Upper lobe of right lung (tissue), 1 donor: Measurements from ENCODE around the gene EHBP1. TPM values are rescaled to one million over a fixed set of nuclear protein-coding genes. Genes with fewer than 3 reads are reported as not detected.

Experiments used
- ATAC-seq: fragments of 200-7000 bp; cut with Tn5 transposase; one replicate; pipeline ENCODE4 v1.9.1; 2020; ENCODE audit warnings: mild to moderate bottlenecking, moderate library complexity
- DNase-seq: peaks from one replicate; pipeline ENCODE4 v3.0.0-alpha.2; 2020
- H3K27ac ChIP-seq: fragments of 200-600 bp; one replicate; pipeline ENCODE4 v1.8.0; 2022
- H3K27me3 ChIP-seq: fragments of 200-600 bp; one replicate; pipeline ENCODE4 v1.8.0; 2022; ENCODE audit warnings: mild to moderate bottlenecking
- H3K36me3 ChIP-seq: fragments of 200-600 bp; one replicate; pipeline ENCODE4 v1.8.0; 2022
- H3K4me1 ChIP-seq: fragments of 200-600 bp; one replicate; pipeline ENCODE4 v1.8.0; 2022
- H3K4me3 ChIP-seq: fragments of 200-600 bp; one replicate; pipeline ENCODE4 v1.8.0; 2022; ENCODE audit warnings: mild to moderate bottlenecking
- H3K9me3 ChIP-seq: fragments of 200-600 bp; one replicate; pipeline ENCODE4 v1.8.0; 2022
- CTCF ChIP-seq: fragments of 200-600 bp; IDR thresholded peaks from one replicate; pipeline ENCODE4 v1.8.0; 2022; ENCODE audit warnings: antibody characterized with exemption
- intact Hi-C: fragments of 100-400 bp; cut with DNase I; formaldehyde crosslinking; loops from one replicate; pipeline ENCODE4 v1.11.0; 2022
- total RNA-seq: library from RNA; stranded (reverse); fragmentation: NEBNext Ultra II Directional; extraction: Animal tissue kit (Norgen Biotek cat#: 25700); gene quantifications from one replicate; pipeline ENCODE4 v1.2.1, GENCODE V29; 2021
- donor health status: DM: no; HTN: yes; CAD: no; lungs with severe emphysema.

The EHBP1 gene
- total RNA-seq, 1 donor from 2014 or later, result 46.7 TPM

GRCh38 chr2:62894966-62895631 lies 189.6 kb downstream of the EHBP1 start:
- Histone ChIP-seq H3K36me3 (no peaks in the 10 kb centered on the region), H3K4me1 (no peaks in the 10 kb centered on the region), H3K27ac (no peak overlapping the region), H3K9me3 (no peaks in the 10 kb centered on the region), H3K27me3 (no peaks in the 10 kb centered on the region), H3K4me3 (no peak overlapping the region)
- no peak for DNase-seq
- intact Hi-C loops, result no loop called here
- TF ChIP-seq CTCF, result no peak
- ATAC-seq, result no peak

GRCh38 chr2:62895632-62896009 lies 190.1 kb downstream of the EHBP1 start:
- intact Hi-C loops, result no loop called here
- no peak for TF ChIP-seq CTCF
- DNase-seq, result no peak

GRCh38 chr2:62897187-62897827 lies 191.8 kb downstream of the EHBP1 start:
- Histone ChIP-seq H3K36me3 (no peaks in the 10 kb centered on the region), H3K27ac (no peak overlapping the region), H3K4me1 (no peaks in the 10 kb centered on the region), H3K9me3 (no peaks in the 10 kb centered on the region), H3K27me3 (no peaks in the 10 kb centered on the region), H3K4me3 (no peak overlapping the region)
- intact Hi-C loops, result no loop called here
- ATAC-seq (no peak), DNase-seq (no peak)
- no peak for TF ChIP-seq CTCF

More at GRCh38 chr2:62895632-62896009, 190.1 kb downstream of the EHBP1 start:
- H3K9me3 ChIP-seq, result no peaks in the 10 kb centered on the region
- H3K36me3 ChIP-seq, result no peaks in the 10 kb centered on the region
- H3K4me3 ChIP-seq, result no peak overlapping the region
- no peak for ATAC-seq
- no peak overlapping the region for H3K27ac ChIP-seq
- H3K4me1 ChIP-seq, result no peaks in the 10 kb centered on the region
- no peaks in the 10 kb centered on the region for H3K27me3 ChIP-seq

- Histone ChIP-seq H3K36me3 (no peaks in the 10 kb centered on the region), H3K4me3 (no peak overlapping the region), H3K4me1 (no peaks in the 10 kb centered on the region), H3K27me3 (no peaks in the 10 kb centered on the region), H3K9me3 (no peaks in the 10 kb centered on the region), H3K27ac (no peak overlapping the region)
- no peak for TF ChIP-seq CTCF
- no peak for ATAC-seq
- no peak for DNase-seq
- intact Hi-C loops, result no loop called here
These were observed 198.8 kb downstream of the EHBP1 start for GRCh38 chr2:62904344-62904743.

GRCh38 chr2:62908145-62908544 lies 202.6 kb downstream of the EHBP1 start:
- intact Hi-C loops, result no loop called here
- Histone ChIP-seq H3K4me1 (no peaks in the 10 kb centered on the region), H3K27ac (no peak overlapping the region), H3K9me3 (no peaks in the 10 kb centered on the region), H3K27me3 (no peaks in the 10 kb centered on the region), H3K36me3 (no peaks in the 10 kb centered on the region), H3K4me3 (no peak overlapping the region)
- ATAC-seq, result no peak
- TF ChIP-seq CTCF, result no peak
- no peak for DNase-seq
